Urothelium cell line (cell line): ENCODE measurements around the gene BTRC.

Experiments used
- DNase-seq: peaks from one replicate; pipeline ENCODE4 v3.0.0; 2011; ENCODE audit warnings: low spot score, mixed read lengths
- FAIRE-seq: peaks from 2 replicates; lab custom pipeline; 2011; peaks lifted over from hg19 to GRCh38; lab: Jason Lieb, UNC

Gene BTRC

GRCh38 chr10:101476383-101476782 is 122.4 kb downstream of the BTRC start:
- FAIRE-seq (no peak), DNase-seq (no peak)

- DNase-seq (no peak), FAIRE-seq (no peak)
Measured at GRCh38 chr10:101478956-101479355, 125.0 kb downstream of the BTRC start.

GRCh38 chr10:101481256-101481655 is 127.3 kb downstream of the BTRC start:
- FAIRE-seq (no peak), DNase-seq (no peak)

- no peak for DNase-seq
- no peak for FAIRE-seq
Measured at GRCh38 chr10:101482568-101482967, 128.6 kb downstream of the BTRC start.

- FAIRE-seq (no peak), DNase-seq (no peak)
Measured at GRCh38 chr10:101484175-101484745, 130.3 kb downstream of the BTRC start.

- DNase-seq (no peak), FAIRE-seq (no peak)
Measured at GRCh38 chr10:101485207-101485606, 131.2 kb downstream of the BTRC start.

GRCh38 chr10:101485681-101486554 is 132.0 kb downstream of the BTRC start:
- DNase-seq: no peak
- FAIRE-seq: no peak

GRCh38 chr10:101487399-101487798 is 133.4 kb downstream of the BTRC start:
- DNase-seq: no peak
- FAIRE-seq: no peak

- DNase-seq (peak; percentile 9), FAIRE-seq (no peak)
Measured at GRCh38 chr10:101489355-101489754, 135.4 kb downstream of the BTRC start.

GRCh38 chr10:101490026-101490425 is 136.1 kb downstream of the BTRC start:
- DNase-seq: no peak
- FAIRE-seq: no peak

- FAIRE-seq: no peak
- DNase-seq: no peak
Measured at GRCh38 chr10:101492205-101492604, 138.2 kb downstream of the BTRC start.

- FAIRE-seq (no peak), DNase-seq (no peak)
Measured at GRCh38 chr10:101492814-101493213, 138.8 kb downstream of the BTRC start.

- DNase-seq (no peak), FAIRE-seq (no peak)
Measured at GRCh38 chr10:101493249-101493648, 139.3 kb downstream of the BTRC start.

- no peak for DNase-seq
- no peak for FAIRE-seq
Measured at GRCh38 chr10:101493782-101494281, 139.9 kb downstream of the BTRC start.

- DNase-seq: no peak
- FAIRE-seq: no peak
Measured at GRCh38 chr10:101494650-101495049, 140.7 kb downstream of the BTRC start.

- DNase-seq (no peak), FAIRE-seq (no peak)
Measured at GRCh38 chr10:101495324-101495925, 141.5 kb downstream of the BTRC start.

- DNase-seq (no peak), FAIRE-seq (no peak)
Measured at GRCh38 chr10:101504438-101504837, 150.5 kb downstream of the BTRC start.

GRCh38 chr10:101506829-101507661 is 153.1 kb downstream of the BTRC start:
- DNase-seq (no peak), FAIRE-seq (no peak)

GRCh38 chr10:101507828-101508227 is 153.9 kb downstream of the BTRC start:
- FAIRE-seq: no peak
- no peak for DNase-seq

GRCh38 chr10:101511938-101512337 is 158.0 kb downstream of the BTRC start:
- FAIRE-seq: no peak
- no peak for DNase-seq

- no peak for DNase-seq
- FAIRE-seq: no peak
Measured at GRCh38 chr10:101512738-101513137, 158.8 kb downstream of the BTRC start.
